ENCODE data around the gene TMEM150B. TPM values are rescaled to one million over a fixed set of nuclear protein-coding genes. Genes with fewer than 3 reads are reported as not detected.

Gene TMEM150B
- total RNA-seq, result 1 to 10 TPM in 3 of 4 donors, not detected in 1; 2.4 to 6.1 (median 4.1) TPM
- polyA plus RNA-seq, result 10 to 100 TPM in 2 of 3 donors, 1 to 10 TPM in 1; 8.4 to 18.7 (median 11.8) TPM

- H3K36me3 ChIP-seq, result no peaks in the 10 kb centered on the region
- peak within 1 kb of the TSS in 1 of 4 donors; percentile 27 for H3K4me3 ChIP-seq
- peaks cover 0 to 5% (median 0%) of the 10 kb centered on the region in 3 donors for H3K27me3 ChIP-seq
- intact Hi-C loops (cut with DNase I), result no loop called here
- TF ChIP-seq POLR2AphosphoS5 (IDR thresholded peaks at IDR 0.05) (peak in 1 of 4 donors; percentile 24), POLR2A (IDR thresholded peaks at IDR 0.05) (no peak), CTCF (IDR thresholded peaks at IDR 0.05) (no peak), EP300 (IDR thresholded peaks at IDR 0.05) (no peak)
- no peaks in the 10 kb centered on the region for H3K9me3 ChIP-seq
- WGBS, 2 donors, result 67 to 83% methylated on average over 14 of the region's 14 CpGs
- H3K27ac ChIP-seq, result peak within 1 kb of the TSS in 2 of 4 donors; percentile 27 to 48
- H3K4me1 ChIP-seq, result peaks cover 0 to 2% (median 0%) of the 10 kb centered on the region in 4 donors
- DNase-seq, result no peak
These were observed at the start of gene TMEM150B for GRCh38 chr19:55325172-55325571. Gene TMEM150B (minus strand): TSS chr19:55325341. CDS start chr19:55321036, 4,305 bp downstream.

GRCh38 chr19:55373993-55374757, 49.0 kb upstream of the TMEM150B start:
- H3K9me3 ChIP-seq, result no peaks in the 10 kb centered on the region
- no peaks in the 10 kb centered on the region for H3K36me3 ChIP-seq
- H3K4me1 ChIP-seq, result peaks cover 0 to 24% (median 20%) of the 10 kb centered on the region in 4 donors
- no peak for DNase-seq
- H3K27ac ChIP-seq, result no peak overlapping the region
- intact Hi-C loops (cut with DNase I), result no loop called here
- H3K27me3 ChIP-seq, result peaks cover 57 to 90% (median 77%) of the 10 kb centered on the region in 3 donors
- H3K4me3 ChIP-seq, result no peak overlapping the region
- no peak for TF ChIP-seq POLR2AphosphoS5 (IDR thresholded peaks at IDR 0.05)
- no peak for TF ChIP-seq CTCF (IDR thresholded peaks at IDR 0.05)
- TF ChIP-seq EP300 (IDR thresholded peaks at IDR 0.05), result no peak
- no peak for TF ChIP-seq POLR2A (IDR thresholded peaks at IDR 0.05)
- 6 to 19% methylated on average over 31 of the region's 31 CpGs for WGBS, 2 donors

DNA sequence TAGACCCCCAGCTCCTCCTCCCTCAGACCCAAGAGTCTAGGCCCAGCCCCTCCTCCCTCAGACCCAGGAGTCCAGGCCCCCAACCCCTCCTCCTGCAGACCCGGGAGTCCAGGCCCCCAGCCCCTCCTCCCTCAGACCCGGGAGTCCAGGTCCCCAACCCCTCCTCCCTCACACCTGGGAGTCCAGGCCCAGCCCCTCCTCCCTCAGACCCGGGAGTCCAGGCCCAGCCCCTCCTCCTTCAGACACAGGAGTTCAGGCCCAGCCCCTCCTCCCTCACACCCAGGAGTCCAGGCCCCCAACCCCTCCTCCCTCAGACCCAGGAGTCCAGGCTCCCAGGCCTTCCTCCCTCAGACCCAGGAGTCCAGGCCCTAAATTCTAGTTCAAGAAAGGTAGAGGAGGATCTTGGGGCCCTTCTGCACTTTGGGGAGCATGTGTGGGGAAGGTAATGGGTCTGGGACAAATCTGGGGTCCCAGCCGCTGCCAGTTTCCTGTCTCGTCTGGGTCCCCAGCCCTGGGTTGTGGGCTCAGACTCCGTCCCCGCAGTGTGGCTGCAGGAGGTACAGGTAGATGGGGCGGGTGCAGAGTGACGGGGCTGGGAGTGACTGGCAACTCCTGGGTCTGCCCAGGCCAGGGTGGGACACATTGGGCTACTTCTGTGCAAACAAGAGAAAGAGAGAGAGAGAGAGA, 48.3 kb upstream of the TMEM150B start:
- Histone ChIP-seq H3K9me3 (no peaks in the 10 kb centered on the region), H3K4me1 (peaks cover 0 to 28% (median 26%) of the 10 kb centered on the region in 4 donors), H3K4me3 (no peak overlapping the region), H3K27ac (no peak overlapping the region), H3K27me3 (peaks cover 64 to 97% (median 84%) of the 10 kb centered on the region in 3 donors), H3K36me3 (no peaks in the 10 kb centered on the region)
- 18 to 46% methylated on average over 9 of the region's 9 CpGs for WGBS, 2 donors
- no peak for DNase-seq
- TF ChIP-seq POLR2AphosphoS5 (IDR thresholded peaks at IDR 0.05), result no peak
- TF ChIP-seq POLR2A (IDR thresholded peaks at IDR 0.05), result no peak
- TF ChIP-seq EP300 (IDR thresholded peaks at IDR 0.05), result no peak
- TF ChIP-seq CTCF (IDR thresholded peaks at IDR 0.05), result no peak
- intact Hi-C loops (cut with DNase I), result no loop called here

DNA sequence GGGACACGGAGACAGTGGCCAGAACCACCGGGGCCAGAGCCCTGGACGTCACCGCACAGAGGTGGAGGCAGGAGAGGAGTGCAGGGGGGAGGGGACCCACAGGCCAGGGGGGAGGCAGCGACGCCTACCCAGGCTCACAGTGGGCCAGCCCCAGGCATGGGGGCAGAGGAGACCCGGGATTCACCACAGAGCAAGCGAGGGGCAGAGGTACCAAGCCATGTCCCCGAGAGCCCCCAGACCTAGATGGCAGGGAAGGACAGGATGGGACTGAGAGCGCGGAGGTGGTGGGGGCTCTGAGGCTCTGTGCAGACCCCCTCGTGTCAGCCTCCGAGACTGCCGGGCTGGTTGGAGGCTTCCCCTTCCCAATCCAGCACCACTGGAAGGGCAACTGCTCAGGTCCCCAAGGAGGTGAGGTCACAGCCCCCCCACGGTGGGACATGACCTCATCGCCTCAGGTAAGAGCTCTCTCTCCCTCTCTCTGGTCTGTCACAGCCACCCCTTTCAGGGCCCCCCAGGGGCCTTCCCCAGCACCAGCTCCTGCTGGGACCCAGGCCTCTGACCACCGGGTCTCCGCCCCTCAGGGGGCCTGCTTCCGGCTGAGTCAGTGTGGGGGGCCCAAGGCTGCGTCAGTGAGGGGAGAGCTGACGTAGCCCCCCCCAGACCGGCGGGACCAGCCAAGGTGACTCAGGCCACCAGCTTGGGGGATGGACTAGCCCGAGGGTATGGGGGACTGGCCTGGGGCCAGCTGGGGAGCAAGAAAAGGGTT, 47.4 kb upstream of the TMEM150B start:
- H3K27me3 ChIP-seq, result peaks cover 66 to 100% (median 93%) of the 10 kb centered on the region in 3 donors

More for the DNA sequence above, 47.4 kb upstream of the TMEM150B start:
- WGBS, 2 donors, result 29 to 41% methylated on average over 24 of the region's 24 CpGs
- H3K4me3 ChIP-seq, result no peak overlapping the region
- intact Hi-C loops (cut with DNase I), result no loop called here
- no peak overlapping the region for H3K27ac ChIP-seq
- DNase-seq, result no peak
- peaks cover 0 to 27% (median 24%) of the 10 kb centered on the region in 4 donors for H3K4me1 ChIP-seq
- TF ChIP-seq POLR2AphosphoS5 (IDR thresholded peaks at IDR 0.05) (no peak), POLR2A (IDR thresholded peaks at IDR 0.05) (no peak), EP300 (IDR thresholded peaks at IDR 0.05) (no peak), CTCF (IDR thresholded peaks at IDR 0.05) (no peak)
- no peaks in the 10 kb centered on the region for H3K36me3 ChIP-seq
- H3K9me3 ChIP-seq, result no peaks in the 10 kb centered on the region
